AG09319 (cell line): Measurements from ENCODE around the gene GDPGP1.

Source experiments
- DNase-seq: peaks from one replicate; pipeline ENCODE4 v3.0.0-alpha.2; 2010; ENCODE audit warnings: low read depth; ENCODE audit errors: extremely low read depth
- TF ChIP-seq, protein P1 (sequence below): IDR thresholded peaks from 2 replicates; pipeline ENCODE4 v1.5.1; 2011; ENCODE audit warnings: low read depth, mild to moderate bottlenecking, inconsistent platforms, low read length, moderate library complexity

The GDPGP1 gene

GRCh38 chr15:90190606-90191343 is 43.2 kb upstream of the GDPGP1 start:
- DNase-seq = no peak
- TF ChIP-seq, protein P1, sequence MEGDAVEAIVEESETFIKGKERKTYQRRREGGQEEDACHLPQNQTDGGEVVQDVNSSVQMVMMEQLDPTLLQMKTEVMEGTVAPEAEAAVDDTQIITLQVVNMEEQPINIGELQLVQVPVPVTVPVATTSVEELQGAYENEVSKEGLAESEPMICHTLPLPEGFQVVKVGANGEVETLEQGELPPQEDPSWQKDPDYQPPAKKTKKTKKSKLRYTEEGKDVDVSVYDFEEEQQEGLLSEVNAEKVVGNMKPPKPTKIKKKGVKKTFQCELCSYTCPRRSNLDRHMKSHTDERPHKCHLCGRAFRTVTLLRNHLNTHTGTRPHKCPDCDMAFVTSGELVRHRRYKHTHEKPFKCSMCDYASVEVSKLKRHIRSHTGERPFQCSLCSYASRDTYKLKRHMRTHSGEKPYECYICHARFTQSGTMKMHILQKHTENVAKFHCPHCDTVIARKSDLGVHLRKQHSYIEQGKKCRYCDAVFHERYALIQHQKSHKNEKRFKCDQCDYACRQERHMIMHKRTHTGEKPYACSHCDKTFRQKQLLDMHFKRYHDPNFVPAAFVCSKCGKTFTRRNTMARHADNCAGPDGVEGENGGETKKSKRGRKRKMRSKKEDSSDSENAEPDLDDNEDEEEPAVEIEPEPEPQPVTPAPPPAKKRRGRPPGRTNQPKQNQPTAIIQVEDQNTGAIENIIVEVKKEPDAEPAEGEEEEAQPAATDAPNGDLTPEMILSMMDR = no peak

DNA sequence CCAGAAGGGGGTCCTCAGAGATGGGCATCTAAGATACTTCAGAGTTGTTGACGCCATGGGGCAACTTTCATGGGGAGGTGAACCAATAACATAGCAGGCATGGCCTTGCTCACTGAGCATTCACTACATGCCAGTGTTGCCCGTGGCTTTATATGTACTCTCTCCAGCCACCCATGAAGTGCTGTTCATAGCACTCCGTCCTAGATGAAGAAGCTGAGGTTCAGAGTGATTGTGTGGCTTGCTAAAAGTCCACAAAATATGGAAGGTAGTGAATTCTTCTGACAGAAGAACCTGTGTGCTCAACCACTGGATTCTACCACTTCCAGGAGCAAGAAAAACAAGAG is 42.7 kb upstream of the GDPGP1 start:
- DNase-seq = no peak
- TF ChIP-seq, protein P1 = no peak

GRCh38 chr15:90191794-90192509 is 42.1 kb upstream of the GDPGP1 start:
- TF ChIP-seq, protein P1 = no peak
- DNase-seq = no peak

DNA sequence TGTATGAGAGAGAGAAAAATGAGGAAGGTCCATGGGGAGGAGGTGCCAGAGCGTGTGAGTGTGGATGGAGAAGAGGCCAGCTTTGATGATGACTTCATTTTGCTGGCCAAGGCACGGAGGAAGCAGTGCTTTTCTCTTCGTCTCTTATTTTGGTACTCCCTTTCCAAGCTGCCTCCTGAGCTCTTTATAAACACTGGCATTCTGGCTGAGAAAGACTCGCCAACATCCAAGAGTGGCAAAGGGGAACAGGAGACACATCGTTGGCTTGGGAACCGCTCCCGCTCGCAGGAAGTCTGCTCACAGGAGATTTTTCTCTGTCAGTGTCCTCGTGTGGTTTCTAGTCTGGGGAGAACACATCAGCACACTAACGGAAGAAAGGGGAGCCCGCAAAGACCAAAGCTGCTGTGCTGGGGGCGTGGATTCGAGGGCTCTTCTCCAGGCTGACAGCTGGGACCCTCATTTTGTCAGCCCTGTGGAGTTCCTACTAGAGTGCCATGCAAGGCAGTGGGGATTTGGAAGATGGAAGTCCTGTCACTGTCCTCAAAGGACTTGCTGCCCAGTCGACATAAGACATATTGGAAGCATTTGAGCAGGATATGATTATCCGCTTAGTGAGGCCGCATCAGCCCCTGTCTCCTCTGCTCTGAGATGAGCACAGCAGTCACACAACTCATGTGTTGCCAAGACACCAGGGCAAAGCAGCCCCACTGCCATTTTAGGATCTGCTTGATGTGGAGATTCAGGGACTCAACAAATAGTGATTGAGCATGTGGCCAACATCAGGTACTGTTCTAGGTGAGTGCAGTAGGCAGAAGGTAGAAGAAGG is 40.8 kb upstream of the GDPGP1 start:
- TF ChIP-seq, protein P1 = no peak
- DNase-seq = no peak

- DNase-seq = no peak
- TF ChIP-seq, protein P1 = no peak
Measured at GRCh38 chr15:90194655-90195054, 39.4 kb upstream of the GDPGP1 start.

- TF ChIP-seq, protein P1 = no peak
- DNase-seq = no peak
Measured at GRCh38 chr15:90200534-90201129, 33.4 kb upstream of the GDPGP1 start.
